Activated naive CD8-positive, alpha-beta T cell treated with anti-CD3 and anti-CD28 coated beads for 36 hours (primary cell): ENCODE measurements around the gene SPEF1. TPM values are rescaled to one million over a fixed set of nuclear protein-coding genes. Genes with fewer than 3 reads are reported as not detected.

Experiments
- DNase-seq: peaks from one replicate; pipeline ENCODE4 v3.0.0; 2021
- H3K27ac Mint-ChIP-seq: one replicate; pipeline ENCODE4 v1.8.0; 2022; ENCODE audit warnings: mild to moderate bottlenecking, moderate library complexity, mixed read lengths
- H3K27me3 Mint-ChIP-seq: one replicate; pipeline ENCODE4 v1.8.0; 2022; ENCODE audit warnings: mild to moderate bottlenecking, mixed read lengths
- H3K36me3 Mint-ChIP-seq: one replicate; pipeline ENCODE4 v1.8.0; 2021; ENCODE audit warnings: mild to moderate bottlenecking, mixed read lengths
- H3K4me1 Mint-ChIP-seq: one replicate; pipeline ENCODE4 v1.8.0; 2021; ENCODE audit warnings: mixed read lengths
- H3K4me3 Mint-ChIP-seq: one replicate; pipeline ENCODE4 v1.8.0; 2022; ENCODE audit warnings: mild to moderate bottlenecking, moderate library complexity, mixed read lengths
- H3K9me3 Mint-ChIP-seq: one replicate; pipeline ENCODE4 v1.8.0; 2022; ENCODE audit warnings: mixed read lengths
- total RNA-seq, 2 experiments: library from RNA; stranded (reverse); gene quantifications; one replicate each; pipeline ENCODE4 v1.2.3, GENCODE V29; 2021

Gene SPEF1
- total RNA-seq, 2 experiments from 2014 or later, result 0.12 to 0.23 TPM

DNA sequence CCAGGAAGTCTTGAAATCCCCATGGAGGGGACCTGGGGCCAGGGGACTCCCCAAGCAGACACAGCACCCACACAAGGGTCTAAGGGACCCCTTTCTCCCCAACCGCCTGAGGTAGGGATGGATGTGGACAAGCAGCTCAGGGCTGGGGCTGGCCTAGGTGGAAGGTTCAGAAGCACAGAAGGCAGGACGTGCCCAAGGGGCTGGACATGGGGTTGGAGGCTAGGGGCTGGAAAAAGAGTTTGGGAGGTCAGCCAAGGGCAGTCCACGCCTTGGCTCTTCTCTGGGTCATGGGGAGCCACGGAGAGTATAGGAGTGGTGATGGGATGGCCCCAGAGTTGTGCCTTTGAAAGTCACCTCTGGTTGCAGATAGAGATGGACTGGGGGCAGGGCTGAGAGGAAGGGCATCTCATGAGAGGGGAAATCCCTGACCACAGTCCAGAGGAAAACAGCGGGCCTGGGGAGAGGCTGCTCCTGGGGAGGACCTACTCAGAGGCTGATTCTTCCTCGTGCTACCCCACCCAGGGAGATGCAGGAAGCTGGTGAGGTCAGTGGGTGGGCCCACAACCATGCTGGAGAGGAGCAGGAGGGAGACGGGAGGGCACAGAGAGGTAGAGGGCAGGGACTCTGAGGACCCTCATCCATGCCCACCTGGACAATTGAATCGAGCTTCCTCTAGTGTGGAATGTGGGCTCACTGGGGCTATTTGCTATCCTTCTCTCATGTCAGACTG lies 51.3 kb downstream of the SPEF1 start:
- Mint-ChIP-seq H3K9me3 (no peaks in the 10 kb centered on the region), H3K27ac (no peak overlapping the region), H3K36me3 (no peaks in the 10 kb centered on the region), H3K4me1 (no peaks in the 10 kb centered on the region), H3K27me3 (peaks cover 60% of the 10 kb centered on the region), H3K4me3 (no peak overlapping the region)
- no peak for DNase-seq

DNA sequence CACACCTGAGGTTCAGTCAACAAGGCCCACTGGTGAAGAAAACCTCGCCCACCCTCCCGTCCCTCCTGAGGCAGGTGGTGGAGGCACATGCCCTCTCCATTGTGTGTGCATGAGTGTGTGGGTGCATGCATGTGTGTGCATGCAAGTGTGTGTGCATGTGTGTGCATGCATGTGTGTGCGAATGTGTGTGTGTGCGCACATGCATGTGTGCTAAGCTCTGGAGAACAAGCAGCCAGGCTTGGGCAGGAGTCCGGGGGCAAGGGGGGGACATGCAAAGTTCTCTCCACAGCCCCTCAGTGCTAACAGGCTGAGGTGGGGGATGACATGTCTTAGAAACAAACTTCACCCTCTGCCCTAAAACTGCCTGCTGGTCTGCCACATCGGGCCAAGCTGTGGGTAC lies 51.9 kb downstream of the SPEF1 start:
- Mint-ChIP-seq H3K4me1 (no peaks in the 10 kb centered on the region), H3K4me3 (no peak overlapping the region), H3K27ac (no peak overlapping the region), H3K9me3 (no peaks in the 10 kb centered on the region), H3K36me3 (no peaks in the 10 kb centered on the region), H3K27me3 (peaks cover 60% of the 10 kb centered on the region)
- no peak for DNase-seq

DNA sequence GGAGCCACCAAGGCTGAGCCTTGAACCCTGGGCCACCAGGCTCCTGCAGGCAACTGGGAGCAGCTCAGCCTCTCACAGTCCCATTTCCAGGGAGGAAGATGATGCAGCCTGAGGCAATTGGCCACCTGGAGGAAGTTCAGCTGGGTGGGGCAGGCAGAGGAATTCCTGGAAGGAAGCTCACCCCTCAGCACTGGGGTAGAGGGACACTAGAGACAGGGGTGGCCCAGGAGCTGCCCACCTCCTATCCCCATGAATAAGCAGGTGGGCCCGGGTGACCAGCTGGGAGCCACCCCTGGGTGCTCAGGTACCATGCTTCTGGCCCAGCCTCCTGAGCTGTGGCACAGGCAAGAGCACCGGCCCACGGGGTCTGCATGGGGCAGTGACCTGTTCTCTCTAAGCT lies 52.4 kb downstream of the SPEF1 start:
- peaks cover 59% of the 10 kb centered on the region for H3K27me3 Mint-ChIP-seq
- H3K27ac Mint-ChIP-seq, result no peak overlapping the region
- H3K4me1 Mint-ChIP-seq, result no peaks in the 10 kb centered on the region
- no peaks in the 10 kb centered on the region for H3K36me3 Mint-ChIP-seq
- no peak for DNase-seq
- no peak overlapping the region for H3K4me3 Mint-ChIP-seq
- no peaks in the 10 kb centered on the region for H3K9me3 Mint-ChIP-seq

GRCh38 chr20:3728354-3728753 lies 52.9 kb downstream of the SPEF1 start:
- H3K36me3 Mint-ChIP-seq, result no peaks in the 10 kb centered on the region
- no peak overlapping the region for H3K27ac Mint-ChIP-seq
- no peaks in the 10 kb centered on the region for H3K9me3 Mint-ChIP-seq
- no peak for DNase-seq
- no peaks in the 10 kb centered on the region for H3K4me1 Mint-ChIP-seq
- H3K4me3 Mint-ChIP-seq, result no peak overlapping the region
- peaks cover 55% of the 10 kb centered on the region for H3K27me3 Mint-ChIP-seq

Other genes with a start within 250 kb of the SPEF1 start
- not detected for gene GFRA4, start 118.0 kb downstream of the SPEF1 start, total RNA-seq
- gene ADAM33, start 99.4 kb downstream of the SPEF1 start, total RNA-seq, result not detected
- not detected for gene SIGLEC1, start 68.8 kb downstream of the SPEF1 start, total RNA-seq
- gene HSPA12B, start 48.8 kb downstream of the SPEF1 start, total RNA-seq, result not detected
- 10 to 100 TPM; 63.5 to 63.8 TPM for gene ADISSP, start 13.7 kb downstream of the SPEF1 start, total RNA-seq
- 10 to 100 TPM; 54.6 to 59.0 TPM for gene CENPB, start 5.3 kb upstream of the SPEF1 start, total RNA-seq
- gene CDC25B, start 14.9 kb upstream of the SPEF1 start, total RNA-seq, result 10 to 100 TPM; 54.6 to 60.9 TPM
- 10 to 100 TPM; 11.1 to 11.7 TPM for gene AP5S1, start 39.1 kb upstream of the SPEF1 start, total RNA-seq
- gene MAVS, start 65.4 kb upstream of the SPEF1 start, total RNA-seq, result 10 to 100 TPM; 21.2 to 21.6 TPM
- 10 to 100 TPM; 50.0 to 50.7 TPM for gene PANK2, start 107.9 kb upstream of the SPEF1 start, total RNA-seq
- 10 to 100 TPM; 13.3 to 13.7 TPM for gene RNF24, start 234.1 kb upstream of the SPEF1 start, total RNA-seq